HepG2 (cell line): Measurements from ENCODE around the gene YTHDF1. TPM values are rescaled to one million over a fixed set of nuclear protein-coding genes. Genes with fewer than 3 reads are reported as not detected.

ENCODE experiments used
- CBFB ChIP-seq: sonication (generic); formaldehyde crosslinking; IDR thresholded peaks from 2 replicates; pipeline ENCODE4 v1.4.0; 2020; ENCODE audit warnings: missing genetic modification reagents
- FOXA3 ChIP-seq: IDR thresholded peaks from 2 replicates; pipeline ENCODE4 v1.6.1; 2016; ENCODE audit warnings: missing genetic modification reagents, missing compliant biosample characterization
- GTF3A ChIP-seq: sonication (generic); formaldehyde crosslinking; conservative IDR thresholded peaks from 2 replicates; pipeline ENCODE4 v1.4.0; 2020; ENCODE audit warnings: mild to moderate bottlenecking, missing genetic modification reagents
- KLF6 ChIP-seq: IDR thresholded peaks from 2 replicates; pipeline ENCODE4 v1.8.0; 2016; ENCODE audit warnings: missing biosample characterization, missing genetic modification reagents
- NFIB ChIP-seq: sonication (generic); formaldehyde crosslinking; IDR thresholded peaks from 2 replicates; pipeline ENCODE4 v1.9.0; 2021; ENCODE audit warnings: missing genetic modification reagents, mild to moderate bottlenecking, borderline replicate concordance
- RBFOX2 ChIP-seq: fragments of 200-400 bp; formaldehyde crosslinking; IDR thresholded peaks from 2 replicates; pipeline ENCODE4 v1.6.1; 2017; ENCODE audit warnings: low read depth, mild to moderate bottlenecking, low read length
- RXRA ChIP-seq: sonication (generic); formaldehyde crosslinking; IDR thresholded peaks from 2 replicates; pipeline ENCODE4 v1.5.1; 2020; ENCODE audit warnings: missing genetic modification reagents
- SP2 ChIP-seq: sonication (generic); formaldehyde crosslinking; IDR thresholded peaks from 2 replicates; pipeline ENCODE4 v1.5.1; 2020; ENCODE audit warnings: mild to moderate bottlenecking, missing genetic modification reagents
- SP4 ChIP-seq: sonication (generic); formaldehyde crosslinking; IDR thresholded peaks from 2 replicates; pipeline ENCODE4 v1.8.1; 2023; ENCODE audit warnings: mild to moderate bottlenecking, missing genetic modification reagents
- ZBTB38 ChIP-seq: sonication (generic); formaldehyde crosslinking; IDR thresholded peaks from 2 replicates; pipeline ENCODE4 v1.5.1; 2020; ENCODE audit warnings: mild to moderate bottlenecking, missing genetic modification reagents
- ZNF382 ChIP-seq: sonication (generic); formaldehyde crosslinking; IDR thresholded peaks from 2 replicates; pipeline ENCODE4 v1.5.0; 2020; ENCODE audit warnings: missing genetic modification reagents, mild to moderate bottlenecking, borderline replicate concordance
- ZNF430 ChIP-seq: sonication (generic); formaldehyde crosslinking; IDR thresholded peaks from 2 replicates; pipeline ENCODE4 v1.9.0; 2021; ENCODE audit warnings: mild to moderate bottlenecking, missing genetic modification reagents
- ZNF710 ChIP-seq: sonication (generic); formaldehyde crosslinking; IDR thresholded peaks from 2 replicates; pipeline ENCODE4 v1.5.0; 2020; ENCODE audit warnings: mild to moderate bottlenecking, missing genetic modification reagents, borderline replicate concordance
- ZNF768 ChIP-seq: sonication (generic); formaldehyde crosslinking; IDR thresholded peaks from 2 replicates; pipeline ENCODE4 v1.4.0; 2020; ENCODE audit warnings: missing genetic modification reagents
- polyA plus RNA-seq, 8 experiments: library from polyadenylated mRNA; depleted of rRNA in 3 of 8; stranded (reverse) in 7 of 8; unstranded in 1 of 8; fragments of >200 nt; fragmentation: Illumina TruSeq in 4 of 8; extraction: Trizol in 4 of 8; gene quantifications; 2 replicates each; pipeline versions ENCODE4 v1.2.1 to v1.2.3, GENCODE V29; 2011 to 2016; ENCODE audit warnings: low read depth in 4 of 8, missing spikeins in 1 of 8, mixed read lengths in 1 of 8; ENCODE audit not compliant: insufficient read depth in 1 of 8
- total RNA-seq, 5 experiments: library from RNA; depleted of rRNA; stranded (reverse); fragments of >200 nt; fragmentation: Illumina TruSeq; extraction: Trizol; gene quantifications; 2 replicates each; pipeline ENCODE4 v1.2.3, GENCODE V29; 2016; ENCODE audit warnings: low read depth in 1 of 5
- TF ChIP-seq, protein P1 (sequence below): sonication (generic); formaldehyde crosslinking; IDR thresholded peaks from 2 replicates; pipeline ENCODE4 v1.9.0; 2022; ENCODE audit warnings: missing genetic modification reagents, mild to moderate bottlenecking, borderline replicate concordance
- TF ChIP-seq, protein P2 (sequence below): IDR thresholded peaks from 2 replicates; pipeline ENCODE4 v1.6.1; 2016; ENCODE audit warnings: low read depth
- TF ChIP-seq, protein P3 (sequence below): sonication (generic); formaldehyde crosslinking; IDR thresholded peaks from 2 replicates; pipeline ENCODE4 v1.5.0; 2020; ENCODE audit warnings: missing genetic modification reagents
- TF ChIP-seq, protein P4 (sequence below): sonication (generic); formaldehyde crosslinking; IDR thresholded peaks from 2 replicates; pipeline ENCODE4 v1.5.1; 2020; ENCODE audit warnings: mild to moderate bottlenecking, missing genetic modification reagents, borderline replicate concordance

The YTHDF1 gene
- total and polyA plus RNA-seq, 2 of the 13 experiments (the other 11 are each of a cell fraction or from before 2014, with no cell fraction given), result 34.5 to 37.7 TPM

GRCh38 chr20:63224412-63225081 is 8.6 kb upstream of the YTHDF1 start (continued):
- TF ChIP-seq, protein P1, sequence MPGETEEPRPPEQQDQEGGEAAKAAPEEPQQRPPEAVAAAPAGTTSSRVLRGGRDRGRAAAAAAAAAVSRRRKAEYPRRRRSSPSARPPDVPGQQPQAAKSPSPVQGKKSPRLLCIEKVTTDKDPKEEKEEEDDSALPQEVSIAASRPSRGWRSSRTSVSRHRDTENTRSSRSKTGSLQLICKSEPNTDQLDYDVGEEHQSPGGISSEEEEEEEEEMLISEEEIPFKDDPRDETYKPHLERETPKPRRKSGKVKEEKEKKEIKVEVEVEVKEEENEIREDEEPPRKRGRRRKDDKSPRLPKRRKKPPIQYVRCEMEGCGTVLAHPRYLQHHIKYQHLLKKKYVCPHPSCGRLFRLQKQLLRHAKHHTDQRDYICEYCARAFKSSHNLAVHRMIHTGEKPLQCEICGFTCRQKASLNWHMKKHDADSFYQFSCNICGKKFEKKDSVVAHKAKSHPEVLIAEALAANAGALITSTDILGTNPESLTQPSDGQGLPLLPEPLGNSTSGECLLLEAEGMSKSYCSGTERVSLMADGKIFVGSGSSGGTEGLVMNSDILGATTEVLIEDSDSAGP (CRISPR knock-in tag), result 0 out of 2 replicates have a peak, but pooled peaks have one; percentile 19
- TF ChIP-seq ZNF382 (CRISPR knock-in tag) (no peak), RBFOX2 (no peak), SP2 (CRISPR knock-in tag) (no peak), ZBTB38 (CRISPR knock-in tag) (no peak), FOXA3 (no peak), ZNF710 (0 out of 2 replicates have a peak, but pooled peaks have one; percentile 31), ZNF430 (no peak), CBFB (no peak), NFIB (peak; percentile 37; the same call in 1 of the 2 replicates), GTF3A (CRISPR knock-in tag) (no peak), KLF6 (CRISPR knock-in tag) (no peak), ZNF768 (CRISPR knock-in tag) (peak; percentile 52; the same call in 1 of the 2 replicates), SP4 (peak; percentile 43; the same call in 1 of the 2 replicates), RXRA (CRISPR knock-in tag) (0 out of 2 replicates have a peak, but pooled peaks have one; percentile 23)
- TF ChIP-seq, protein P2, sequence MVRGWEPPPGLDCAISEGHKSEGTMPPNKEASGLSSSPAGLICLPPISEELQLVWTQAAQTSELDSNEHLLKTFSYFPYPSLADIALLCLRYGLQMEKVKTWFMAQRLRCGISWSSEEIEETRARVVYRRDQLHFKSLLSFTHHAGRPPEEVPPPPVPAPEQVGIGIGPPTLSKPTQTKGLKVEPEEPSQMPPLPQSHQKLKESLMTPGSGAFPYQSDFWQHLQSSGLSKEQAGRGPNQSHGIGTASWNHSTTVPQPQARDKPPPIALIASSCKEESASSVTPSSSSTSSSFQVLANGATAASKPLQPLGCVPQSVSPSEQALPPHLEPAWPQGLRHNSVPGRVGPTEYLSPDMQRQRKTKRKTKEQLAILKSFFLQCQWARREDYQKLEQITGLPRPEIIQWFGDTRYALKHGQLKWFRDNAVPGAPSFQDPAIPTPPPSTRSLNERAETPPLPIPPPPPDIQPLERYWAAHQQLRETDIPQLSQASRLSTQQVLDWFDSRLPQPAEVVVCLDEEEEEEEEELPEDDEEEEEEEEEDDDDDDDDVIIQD (CRISPR knock-in tag), result no peak
- TF ChIP-seq, protein P3, sequence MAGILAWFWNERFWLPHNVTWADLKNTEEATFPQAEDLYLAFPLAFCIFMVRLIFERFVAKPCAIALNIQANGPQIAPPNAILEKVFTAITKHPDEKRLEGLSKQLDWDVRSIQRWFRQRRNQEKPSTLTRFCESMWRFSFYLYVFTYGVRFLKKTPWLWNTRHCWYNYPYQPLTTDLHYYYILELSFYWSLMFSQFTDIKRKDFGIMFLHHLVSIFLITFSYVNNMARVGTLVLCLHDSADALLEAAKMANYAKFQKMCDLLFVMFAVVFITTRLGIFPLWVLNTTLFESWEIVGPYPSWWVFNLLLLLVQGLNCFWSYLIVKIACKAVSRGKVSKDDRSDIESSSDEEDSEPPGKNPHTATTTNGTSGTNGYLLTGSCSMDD, result no peak
- TF ChIP-seq, protein P4, sequence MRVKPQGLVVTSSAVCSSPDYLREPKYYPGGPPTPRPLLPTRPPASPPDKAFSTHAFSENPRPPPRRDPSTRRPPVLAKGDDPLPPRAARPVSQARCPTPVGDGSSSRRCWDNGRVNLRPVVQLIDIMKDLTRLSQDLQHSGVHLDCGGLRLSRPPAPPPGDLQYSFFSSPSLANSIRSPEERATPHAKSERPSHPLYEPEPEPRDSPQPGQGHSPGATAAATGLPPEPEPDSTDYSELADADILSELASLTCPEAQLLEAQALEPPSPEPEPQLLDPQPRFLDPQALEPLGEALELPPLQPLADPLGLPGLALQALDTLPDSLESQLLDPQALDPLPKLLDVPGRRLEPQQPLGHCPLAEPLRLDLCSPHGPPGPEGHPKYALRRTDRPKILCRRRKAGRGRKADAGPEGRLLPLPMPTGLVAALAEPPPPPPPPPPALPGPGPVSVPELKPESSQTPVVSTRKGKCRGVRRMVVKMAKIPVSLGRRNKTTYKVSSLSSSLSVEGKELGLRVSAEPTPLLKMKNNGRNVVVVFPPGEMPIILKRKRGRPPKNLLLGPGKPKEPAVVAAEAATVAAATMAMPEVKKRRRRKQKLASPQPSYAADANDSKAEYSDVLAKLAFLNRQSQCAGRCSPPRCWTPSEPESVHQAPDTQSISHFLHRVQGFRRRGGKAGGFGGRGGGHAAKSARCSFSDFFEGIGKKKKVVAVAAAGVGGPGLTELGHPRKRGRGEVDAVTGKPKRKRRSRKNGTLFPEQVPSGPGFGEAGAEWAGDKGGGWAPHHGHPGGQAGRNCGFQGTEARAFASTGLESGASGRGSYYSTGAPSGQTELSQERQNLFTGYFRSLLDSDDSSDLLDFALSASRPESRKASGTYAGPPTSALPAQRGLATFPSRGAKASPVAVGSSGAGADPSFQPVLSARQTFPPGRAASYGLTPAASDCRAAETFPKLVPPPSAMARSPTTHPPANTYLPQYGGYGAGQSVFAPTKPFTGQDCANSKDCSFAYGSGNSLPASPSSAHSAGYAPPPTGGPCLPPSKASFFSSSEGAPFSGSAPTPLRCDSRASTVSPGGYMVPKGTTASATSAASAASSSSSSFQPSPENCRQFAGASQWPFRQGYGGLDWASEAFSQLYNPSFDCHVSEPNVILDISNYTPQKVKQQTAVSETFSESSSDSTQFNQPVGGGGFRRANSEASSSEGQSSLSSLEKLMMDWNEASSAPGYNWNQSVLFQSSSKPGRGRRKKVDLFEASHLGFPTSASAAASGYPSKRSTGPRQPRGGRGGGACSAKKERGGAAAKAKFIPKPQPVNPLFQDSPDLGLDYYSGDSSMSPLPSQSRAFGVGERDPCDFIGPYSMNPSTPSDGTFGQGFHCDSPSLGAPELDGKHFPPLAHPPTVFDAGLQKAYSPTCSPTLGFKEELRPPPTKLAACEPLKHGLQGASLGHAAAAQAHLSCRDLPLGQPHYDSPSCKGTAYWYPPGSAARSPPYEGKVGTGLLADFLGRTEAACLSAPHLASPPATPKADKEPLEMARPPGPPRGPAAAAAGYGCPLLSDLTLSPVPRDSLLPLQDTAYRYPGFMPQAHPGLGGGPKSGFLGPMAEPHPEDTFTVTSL (CRISPR knock-in tag), result no peak
